NCI-H510A treated with DMSO at 0.1 percent for 48 hours (cell line): Measurements from ENCODE around the gene CALHM6.

Source experiments
- DNase-seq: peaks from one replicate; lab custom pipeline; 2025; lab: John Stamatoyannopoulos, UW

CALHM6 gene

GRCh38 chr6:116446399-116446798, 14.8 kb upstream of the CALHM6 start:
- no peak for DNase-seq

- DNase-seq, result no peak
Measured at GRCh38 chr6:116447052-116447451, 14.1 kb upstream of the CALHM6 start.

- no peak for DNase-seq
Measured at GRCh38 chr6:116447496-116448011, 13.6 kb upstream of the CALHM6 start.

- no peak for DNase-seq
Measured at GRCh38 chr6:116449565-116449964, 11.6 kb upstream of the CALHM6 start.

- DNase-seq, result no peak
Measured at GRCh38 chr6:116450185-116450710, 10.9 kb upstream of the CALHM6 start.

- peak; percentile 32 for DNase-seq
Measured at GRCh38 chr6:116450769-116451740, 10.1 kb upstream of the CALHM6 start.

- DNase-seq, result no peak
Measured at GRCh38 chr6:116451916-116452315, 9.3 kb upstream of the CALHM6 start.

- no peak for DNase-seq
Measured at GRCh38 chr6:116452531-116452930, 8.6 kb upstream of the CALHM6 start.

- DNase-seq, result no peak
Measured at GRCh38 chr6:116456106-116456505, 5.1 kb upstream of the CALHM6 start.

- no peak for DNase-seq
Measured at GRCh38 chr6:116456927-116457326, 4.2 kb upstream of the CALHM6 start.

- no peak for DNase-seq
Measured at GRCh38 chr6:116458264-116458663, 2.9 kb upstream of the CALHM6 start.

GRCh38 chr6:116459927-116460326, 1.2 kb upstream of the CALHM6 start:
- DNase-seq, result no peak

GRCh38 chr6:116461932-116462885, 1.0 kb downstream of the CALHM6 start:
- DNase-seq, result no peak

GRCh38 chr6:116463301-116463700, 2.1 kb downstream of the CALHM6 start:
- DNase-seq, result no peak

GRCh38 chr6:116465246-116465645, 4.1 kb downstream of the CALHM6 start:
- DNase-seq, result no peak

GRCh38 chr6:116467096-116467495, 5.9 kb downstream of the CALHM6 start:
- no peak for DNase-seq

GRCh38 chr6:116467514-116467913, 6.3 kb downstream of the CALHM6 start:
- DNase-seq, result no peak

GRCh38 chr6:116468293-116468692, 7.1 kb downstream of the CALHM6 start:
- no peak for DNase-seq

GRCh38 chr6:116471531-116471930, 10.4 kb downstream of the CALHM6 start:
- no peak for DNase-seq

- no peak for DNase-seq
Measured at GRCh38 chr6:116472706-116473105, 11.5 kb downstream of the CALHM6 start.

- DNase-seq, result no peak
Measured at GRCh38 chr6:116475141-116475540, 14.0 kb downstream of the CALHM6 start.
